Smooth muscle cell (in vitro differentiated cells): ENCODE data around the gene TPO. TPM values are rescaled to one million over a fixed set of nuclear protein-coding genes. Genes with fewer than 3 reads are reported as not detected.

Experiments used
- DNase-seq: peaks from one replicate; lab custom pipeline; 2025; ENCODE audit not compliant: unreplicated experiment; lab: John Stamatoyannopoulos, UW
- H2AFZ ChIP-seq: fragments of 200-600 bp; sonication (generic); 2 replicates; pipeline ENCODE4 v1.6.0; 2016; ENCODE audit warnings: antibody characterized with exemption, low read depth, mild to moderate bottlenecking
- H3F3A ChIP-seq: fragments of 200-600 bp; sonication (generic); 2 replicates; pipeline ENCODE4 v1.6.0; 2017; ENCODE audit warnings: antibody characterized with exemption, low read depth
- H3K27ac ChIP-seq: fragments of 200-600 bp; sonication (generic); 2 replicates; pipeline ENCODE4 v1.5.1; 2016; ENCODE audit warnings: low read depth, mild to moderate bottlenecking
- H3K27me3 ChIP-seq: fragments of 200-600 bp; sonication (generic); 2 replicates; pipeline ENCODE4 v1.6.1; 2016; ENCODE audit warnings: low read depth, mild to moderate bottlenecking
- H3K36me3 ChIP-seq: fragments of 200-600 bp; sonication (generic); 2 replicates; pipeline ENCODE4 v1.5.1; 2016; ENCODE audit warnings: low read depth
- H3K4me1 ChIP-seq: fragments of 200-600 bp; sonication (generic); 2 replicates; pipeline ENCODE4 v1.5.1; 2016; ENCODE audit warnings: low read depth
- H3K4me2 ChIP-seq: fragments of 200-600 bp; sonication (generic); 2 replicates; pipeline ENCODE4 v1.6.0; 2016; ENCODE audit warnings: mild to moderate bottlenecking
- H3K4me3 ChIP-seq: fragments of 200-600 bp; sonication (generic); 2 replicates; pipeline ENCODE4 v1.5.1; 2016; ENCODE audit warnings: mild to moderate bottlenecking
- H3K79me2 ChIP-seq: fragments of 200-600 bp; sonication (generic); 2 replicates; pipeline ENCODE4 v1.6.0; 2016; ENCODE audit warnings: low read depth, mild to moderate bottlenecking
- H3K9ac ChIP-seq: fragments of 200-600 bp; sonication (generic); 2 replicates; pipeline ENCODE4 v1.6.0; 2016; ENCODE audit warnings: low read depth
- H3K9me3 ChIP-seq: fragments of 200-600 bp; sonication (generic); replicated peaks from 2 replicates; pipeline ENCODE4 v1.5.1; 2016; ENCODE audit warnings: low read depth
- H4K20me1 ChIP-seq: fragments of 200-600 bp; sonication (generic); 2 replicates; pipeline ENCODE4 v1.6.0; 2016; ENCODE audit warnings: low read depth
- WGBS: methylation state at CpG from one replicate; pipeline ENCODE4 v1.1.7; 2016; ENCODE audit warnings: low lambda C conversion rate; 5-methylcytosine and 5-hydroxymethylcytosine counted together
- polyA plus RNA-seq: library from polyadenylated mRNA; unstranded; fragments of >200 nt; fragmentation: Nextera tagmentation; extraction: Ambion mirVana; gene quantifications from 2 replicates; pipeline ENCODE4 v1.2.1, GENCODE V29; 2016
- total RNA-seq: library from RNA; depleted of rRNA; stranded (reverse); fragments of >200 nt; gene quantifications from 2 replicates; pipeline ENCODE4 v1.2.3, GENCODE V29; 2014
- TF ChIP-seq, protein P1 (sequence below): fragments of 200-600 bp; sonication (generic); IDR thresholded peaks from 2 replicates; pipeline ENCODE4 v1.5.1; 2017; ENCODE audit warnings: borderline replicate concordance, mild to moderate bottlenecking, antibody characterized with exemption; ENCODE audit not compliant: insufficient read depth, poor library complexity, severe bottlenecking

The TPO gene
- total and polyA plus RNA-seq, 2 experiments from 2014 or later = not detected

DNA sequence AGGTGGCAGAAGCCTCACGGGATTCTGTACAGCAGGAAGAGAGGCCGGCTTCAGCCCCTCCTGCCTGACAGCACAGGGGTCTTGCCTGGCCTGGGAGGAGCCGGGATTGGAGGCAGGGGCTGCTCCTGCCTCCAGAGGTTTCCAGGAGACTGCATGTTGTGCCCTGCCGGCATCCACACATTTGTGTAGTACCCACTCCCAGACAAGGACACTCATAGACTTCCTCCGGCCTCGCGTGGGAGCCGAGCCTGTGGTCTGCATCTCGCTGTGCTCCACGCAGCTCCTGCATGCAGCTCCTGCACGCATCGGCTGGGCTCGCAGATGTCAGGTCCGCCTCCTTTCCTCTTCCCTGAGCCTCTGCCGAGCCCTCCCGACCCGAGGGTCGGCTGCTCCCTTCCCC, 34.7 kb downstream of the TPO start:
- Histone ChIP-seq H3K27me3 (peaks cover 5% of the 10 kb centered on the region), H3K27ac (no peak overlapping the region), H3K36me3 (no peaks in the 10 kb centered on the region), H3K9me3 (no peaks in the 10 kb centered on the region), H3K79me2 (no peaks in the 10 kb centered on the region), H3K9ac (no peak overlapping the region), H3K4me2 (no peak overlapping the region), H3K4me3 (no peak overlapping the region), H2AFZ (no peak overlapping the region), H4K20me1 (no peaks in the 10 kb centered on the region), H3F3A (no peaks in the 10 kb centered on the region), H3K4me1 (no peaks in the 10 kb centered on the region)
- no peak for DNase-seq
- WGBS = 84% methylated on average over 18 of the region's 18 CpGs
- TF ChIP-seq, protein P1, sequence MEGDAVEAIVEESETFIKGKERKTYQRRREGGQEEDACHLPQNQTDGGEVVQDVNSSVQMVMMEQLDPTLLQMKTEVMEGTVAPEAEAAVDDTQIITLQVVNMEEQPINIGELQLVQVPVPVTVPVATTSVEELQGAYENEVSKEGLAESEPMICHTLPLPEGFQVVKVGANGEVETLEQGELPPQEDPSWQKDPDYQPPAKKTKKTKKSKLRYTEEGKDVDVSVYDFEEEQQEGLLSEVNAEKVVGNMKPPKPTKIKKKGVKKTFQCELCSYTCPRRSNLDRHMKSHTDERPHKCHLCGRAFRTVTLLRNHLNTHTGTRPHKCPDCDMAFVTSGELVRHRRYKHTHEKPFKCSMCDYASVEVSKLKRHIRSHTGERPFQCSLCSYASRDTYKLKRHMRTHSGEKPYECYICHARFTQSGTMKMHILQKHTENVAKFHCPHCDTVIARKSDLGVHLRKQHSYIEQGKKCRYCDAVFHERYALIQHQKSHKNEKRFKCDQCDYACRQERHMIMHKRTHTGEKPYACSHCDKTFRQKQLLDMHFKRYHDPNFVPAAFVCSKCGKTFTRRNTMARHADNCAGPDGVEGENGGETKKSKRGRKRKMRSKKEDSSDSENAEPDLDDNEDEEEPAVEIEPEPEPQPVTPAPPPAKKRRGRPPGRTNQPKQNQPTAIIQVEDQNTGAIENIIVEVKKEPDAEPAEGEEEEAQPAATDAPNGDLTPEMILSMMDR = no peak

DNA sequence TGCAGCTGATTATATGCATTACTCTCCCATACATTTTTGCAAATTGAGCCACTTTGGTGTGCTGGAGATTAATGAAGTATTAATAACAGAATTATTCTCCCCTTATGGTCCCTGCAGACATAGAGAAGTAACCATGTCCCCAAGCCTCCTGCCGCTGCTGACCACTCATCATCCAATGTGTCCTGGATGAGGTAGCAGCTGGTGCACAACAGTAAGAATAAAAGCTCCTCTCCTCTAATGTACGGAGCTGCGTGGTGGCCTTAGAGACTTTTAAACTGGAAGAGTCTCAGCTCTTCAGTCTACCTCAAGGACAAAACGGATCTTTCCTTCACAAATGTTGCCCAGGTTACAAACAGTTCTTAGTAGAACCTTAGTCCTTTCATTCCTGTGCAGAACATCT, 37.7 kb downstream of the TPO start:
- H3F3A ChIP-seq = no peaks in the 10 kb centered on the region
- no peaks in the 10 kb centered on the region for H4K20me1 ChIP-seq
- no peak overlapping the region for H3K4me3 ChIP-seq
- TF ChIP-seq, protein P1 = no peak
- no peak overlapping the region for H3K4me2 ChIP-seq
- H3K9me3 ChIP-seq = no peaks in the 10 kb centered on the region
- DNase-seq = no peak
- H3K4me1 ChIP-seq = no peaks in the 10 kb centered on the region
- H3K36me3 ChIP-seq = no peaks in the 10 kb centered on the region
- H3K27me3 ChIP-seq = peaks cover 5% of the 10 kb centered on the region
- no peak overlapping the region for H3K27ac ChIP-seq
- no peak overlapping the region for H2AFZ ChIP-seq
- WGBS = 71% methylated on average over 4 of the region's 4 CpGs
- no peaks in the 10 kb centered on the region for H3K79me2 ChIP-seq
- no peak overlapping the region for H3K9ac ChIP-seq

DNA sequence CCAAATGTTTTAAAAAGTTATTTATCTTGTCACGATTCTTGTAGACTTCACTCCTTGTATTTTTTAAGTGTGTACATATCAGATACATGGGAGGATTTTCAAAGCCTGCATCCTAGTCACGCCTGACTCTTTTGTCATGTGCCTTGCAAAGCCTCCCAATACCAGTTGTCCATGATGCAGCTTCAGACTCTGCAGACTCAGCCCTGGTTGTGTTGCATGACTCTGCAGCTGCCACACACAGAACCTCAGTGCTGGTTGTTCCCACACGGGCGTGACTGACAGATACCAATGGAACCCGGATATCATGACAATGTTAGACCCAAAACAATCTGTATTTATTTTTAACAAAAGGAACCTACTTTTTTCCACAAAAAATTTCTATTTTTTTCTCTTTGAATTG, 38.2 kb downstream of the TPO start:
- no peak for DNase-seq
- Histone ChIP-seq H3F3A (no peaks in the 10 kb centered on the region), H2AFZ (no peak overlapping the region), H3K9ac (no peak overlapping the region), H3K9me3 (no peaks in the 10 kb centered on the region), H3K4me3 (no peak overlapping the region), H3K27ac (no peak overlapping the region), H3K79me2 (no peaks in the 10 kb centered on the region), H4K20me1 (no peaks in the 10 kb centered on the region), H3K27me3 (peaks cover 5% of the 10 kb centered on the region), H3K4me2 (no peak overlapping the region), H3K36me3 (no peaks in the 10 kb centered on the region), H3K4me1 (no peaks in the 10 kb centered on the region)
- 80% methylated on average over 5 of the region's 5 CpGs for WGBS
- TF ChIP-seq, protein P1 = no peak

DNA sequence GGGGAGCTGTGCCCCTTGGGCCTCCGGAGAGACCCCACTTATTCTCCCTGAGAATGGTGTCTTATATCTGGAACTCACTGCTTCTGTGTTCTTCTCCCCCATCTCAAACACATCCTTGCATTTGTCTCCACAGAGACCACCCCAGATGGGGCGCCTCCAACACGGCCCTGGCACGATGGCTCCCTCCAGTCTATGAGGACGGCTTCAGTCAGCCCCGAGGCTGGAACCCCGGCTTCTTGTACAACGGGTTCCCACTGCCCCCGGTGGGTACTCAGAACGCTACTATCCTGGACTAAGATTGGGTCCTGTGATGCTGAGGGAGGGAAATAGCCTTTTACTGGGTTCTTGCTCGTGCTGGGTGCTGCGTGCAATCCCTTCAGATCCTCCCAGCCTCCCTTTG, 40.3 kb downstream of the TPO start:
- no peaks in the 10 kb centered on the region for H3K79me2 ChIP-seq
- no peak for DNase-seq
- no peak overlapping the region for H3K4me3 ChIP-seq
- H3K9me3 ChIP-seq = no peaks in the 10 kb centered on the region
- no peaks in the 10 kb centered on the region for H4K20me1 ChIP-seq
- H3K27me3 ChIP-seq = peaks cover 5% of the 10 kb centered on the region
- TF ChIP-seq, protein P1 = no peak
- no peak overlapping the region for H3K27ac ChIP-seq
- no peaks in the 10 kb centered on the region for H3F3A ChIP-seq
- H3K9ac ChIP-seq = no peak overlapping the region
- H2AFZ ChIP-seq = no peak overlapping the region
- no peaks in the 10 kb centered on the region for H3K4me1 ChIP-seq
- no peaks in the 10 kb centered on the region for H3K36me3 ChIP-seq
- WGBS = 87% methylated on average over 12 of the region's 12 CpGs
- no peak overlapping the region for H3K4me2 ChIP-seq
